H1 (cell line): ENCODE measurements around the gene C19orf12. TPM values are rescaled to one million over a fixed set of nuclear protein-coding genes. Genes with fewer than 3 reads are reported as not detected.

ENCODE experiments used
- CTCF ChIA-PET: fragments of 300-600 bp; sonication (Branson Sonifier 250); formaldehyde crosslinking; loops from one replicate; lab custom pipeline; 2021; ENCODE audit not compliant: partially characterized antibody; lab: Charles Lee
- POLR2A ChIA-PET: fragments of 300-600 bp; sonication (Branson Sonifier 250); formaldehyde crosslinking; loops from one replicate; lab custom pipeline; 2021; ENCODE audit warnings: inconsistent platforms; ENCODE audit not compliant: partially characterized antibody; lab: Charles Lee
- DNase-seq, 2 experiments: peaks; one replicate each; pipeline versions ENCODE4 v3.0.0 to v3.0.0-alpha.2; 2010 to 2022; ENCODE audit warnings: low spot score in 2 of 2, low read depth in 1 of 2, mixed read lengths in 1 of 2
- FAIRE-seq: peaks from 2 replicates; lab custom pipeline; 2011; peaks lifted over from hg19 to GRCh38; lab: Jason Lieb, UNC
- H2AFZ ChIP-seq: 2 replicates; pipeline ENCODE4 v1.8.1; 2012; ENCODE audit warnings: low read length, inconsistent platforms
- H2AK5ac ChIP-seq: 2 replicates; pipeline ENCODE4 v1.6.1; 2013; ENCODE audit warnings: low read depth, low read length
- H2BK120ac ChIP-seq: replicated peaks from 2 replicates; pipeline ENCODE3; 2013; ENCODE audit warnings: low read depth, low read length, inconsistent platforms
- H2BK12ac ChIP-seq: 2 replicates; pipeline ENCODE4 v1.6.1; 2013; ENCODE audit warnings: low read depth, low read length
- H2BK15ac ChIP-seq: 2 replicates; pipeline ENCODE4 v1.6.1; 2013; ENCODE audit warnings: low read length
- H2BK20ac ChIP-seq: 2 replicates; pipeline ENCODE4 v1.6.1; 2013; ENCODE audit warnings: low read length
- H2BK5ac ChIP-seq: 2 replicates; pipeline ENCODE4 v1.6.1; 2013; ENCODE audit warnings: low read depth, low read length
- H3K14ac ChIP-seq: 2 replicates; pipeline ENCODE4 v1.6.1; 2013; ENCODE audit warnings: inconsistent platforms; ENCODE audit not compliant: insufficient read length
- H3K18ac ChIP-seq: 2 replicates; pipeline ENCODE4 v1.6.1; 2013; ENCODE audit warnings: low read length; ENCODE audit errors: extremely low read depth
- H3K23ac ChIP-seq: 2 replicates; pipeline ENCODE4 v1.6.1; 2013; ENCODE audit warnings: inconsistent platforms; ENCODE audit not compliant: insufficient read length
- H3K23me2 ChIP-seq: 2 replicates; pipeline ENCODE4 v1.6.1; 2013; ENCODE audit warnings: low read depth, low read length
- H3K27ac ChIP-seq: 2 replicates; pipeline ENCODE4 v1.6.1; 2011; ENCODE audit warnings: low read depth, low read length, inconsistent platforms
- H3K27me3 ChIP-seq, 4 experiments: replicated peaks in 1 of 4; 1 replicate in 1 of 4; 2 replicates in 3 of 4; pipeline versions ENCODE4 v1.6.1 to v1.8.1; 2011 to 2013; ENCODE audit warnings: low read length in 3 of 4, mild to moderate bottlenecking in 3 of 4, inconsistent platforms in 2 of 4, mixed read lengths in 2 of 4, moderate library complexity in 1 of 4; ENCODE audit not compliant: control insufficient read depth in 3 of 4, insufficient read depth in 3 of 4; ENCODE audit errors: extremely low read depth in 1 of 4
- H3K36me3 ChIP-seq, 4 experiments: 2 replicates each; pipeline versions ENCODE4 v1.6.1 to v1.8.1; 2011 to 2013; ENCODE audit warnings: mild to moderate bottlenecking in 4 of 4, low read length in 3 of 4, moderate library complexity in 2 of 4, control low read depth in 1 of 4, inconsistent platforms in 1 of 4; ENCODE audit not compliant: insufficient read depth in 4 of 4, control insufficient read depth in 2 of 4
- H3K4ac ChIP-seq: replicated peaks from 2 replicates; pipeline ENCODE3; 2013; ENCODE audit warnings: low read length, low read depth, mixed read lengths, inconsistent platforms; ENCODE audit not compliant: insufficient read length
- H3K4me1 ChIP-seq, 4 experiments: replicated peaks in 1 of 4; 1 replicate in 1 of 4; 2 replicates in 3 of 4; pipeline versions ENCODE4 v1.6.1 to v1.8.1; 2011 to 2013; ENCODE audit warnings: low read length in 3 of 4, inconsistent platforms in 2 of 4, mixed read lengths in 1 of 4; ENCODE audit not compliant: insufficient read depth in 4 of 4, control insufficient read depth in 3 of 4
- H3K4me2 ChIP-seq, 2 experiments: 2 replicates each; pipeline versions ENCODE4 v1.6.1 to v1.8.1; 2011 to 2013; ENCODE audit warnings: low read depth in 2 of 2, low read length in 2 of 2, control low read depth in 1 of 2, inconsistent platforms in 1 of 2, mild to moderate bottlenecking in 1 of 2; ENCODE audit not compliant: insufficient read depth in 1 of 2
- H3K4me3 ChIP-seq, 4 experiments: fragments of 200-600, 300-600 bp in 1 of 4; sonication (generic), shearing (Covaris generic), sonication (Bioruptor Twin) in 1 of 4; 2 replicates each; pipeline versions ENCODE4 v1.5.1 to v1.8.1; 2011 to 2016; ENCODE audit warnings: low read length in 4 of 4, low read depth in 3 of 4, control low read depth in 2 of 4, inconsistent platforms in 2 of 4, mild to moderate bottlenecking in 2 of 4, mixed read lengths in 1 of 4, moderate library complexity in 1 of 4; ENCODE audit not compliant: insufficient read depth in 2 of 4; ENCODE audit errors: extremely low read depth in 1 of 4
- H3K56ac ChIP-seq: replicated peaks from 2 replicates; pipeline ENCODE3; 2013; ENCODE audit warnings: low read depth, mild to moderate bottlenecking, mixed read lengths, low read length, inconsistent platforms; ENCODE audit not compliant: insufficient read length
- H3K79me1 ChIP-seq: 2 replicates; pipeline ENCODE4 v1.6.1; 2013; ENCODE audit warnings: low read depth, low read length, control low read depth
- H3K79me2 ChIP-seq, 2 experiments: 2 replicates each; pipeline versions ENCODE4 v1.6.1 to v1.8.1; 2012 to 2013; ENCODE audit warnings: low read length in 2 of 2, mild to moderate bottlenecking in 2 of 2, inconsistent platforms in 1 of 2; ENCODE audit not compliant: insufficient read depth in 2 of 2, control insufficient read depth in 1 of 2
- H3K9ac ChIP-seq, 4 experiments: replicated peaks in 1 of 4; 1 replicate in 1 of 4; 2 replicates in 3 of 4; pipeline versions ENCODE4 v1.6.1 to v1.8.1; 2011 to 2013; ENCODE audit warnings: low read depth in 3 of 4, low read length in 3 of 4, control low read depth in 2 of 4, mild to moderate bottlenecking in 2 of 4, moderate library complexity in 2 of 4, inconsistent platforms in 1 of 4; ENCODE audit errors: extremely low read depth in 1 of 4
- H3K9me3 ChIP-seq, 2 experiments: 2 replicates each; pipeline versions ENCODE4 v1.6.1 to v1.8.1; 2012 to 2013; ENCODE audit warnings: mild to moderate bottlenecking in 2 of 2, moderate library complexity in 2 of 2, control low read depth in 1 of 2, inconsistent platforms in 1 of 2, low read depth in 1 of 2, low read length in 1 of 2, mixed read lengths in 1 of 2; ENCODE audit not compliant: insufficient read depth in 2 of 2
- H4K20me1 ChIP-seq, 2 experiments: replicated peaks in 1 of 2; 2 replicates each; pipeline versions ENCODE3 to v1.8.1; 2011 to 2013; ENCODE audit warnings: inconsistent platforms in 2 of 2, low read length in 2 of 2, mild to moderate bottlenecking in 1 of 2; ENCODE audit not compliant: insufficient read depth in 2 of 2, control insufficient read depth in 1 of 2
- H4K5ac ChIP-seq: 2 replicates; pipeline ENCODE4 v1.6.1; 2013; ENCODE audit warnings: low read length, low read depth, mixed read lengths, inconsistent platforms; ENCODE audit not compliant: insufficient read length
- H4K8ac ChIP-seq: 2 replicates; pipeline ENCODE4 v1.8.0; 2013; ENCODE audit warnings: mild to moderate bottlenecking, moderate library complexity, low read length, inconsistent platforms; ENCODE audit not compliant: insufficient read depth; ENCODE audit errors: extremely low read depth
- H4K91ac ChIP-seq: replicated peaks from 2 replicates; pipeline ENCODE3; 2013; ENCODE audit warnings: low read length, mixed read lengths, inconsistent platforms; ENCODE audit not compliant: insufficient read length
- CHD1 ChIP-seq: IDR thresholded peaks from 2 replicates; pipeline ENCODE4 v1.6.1; 2012; ENCODE audit warnings: low read depth, low read length, improper control_type of control experiment
- E2F6 ChIP-seq: IDR thresholded peaks from 2 replicates; pipeline ENCODE4 v1.6.1; 2012; ENCODE audit warnings: inconsistent platforms
- EZH2 ChIP-seq: fragments of 200-600 bp; sonication (generic); IDR thresholded peaks from 2 replicates; pipeline ENCODE4 v1.7.1; 2012; ENCODE audit warnings: low read depth, mild to moderate bottlenecking, moderate library complexity, low read length, inconsistent platforms; ENCODE audit not compliant: severe bottlenecking
- MAFK ChIP-seq: IDR thresholded peaks from 2 replicates; pipeline ENCODE4 v1.6.1; 2012; ENCODE audit warnings: low read depth, mild to moderate bottlenecking, improper control_type of control experiment, low read length
- RBBP5 ChIP-seq: IDR thresholded peaks from 2 replicates; pipeline ENCODE4 v1.7.1; 2012; ENCODE audit warnings: low read depth, mild to moderate bottlenecking, inconsistent platforms, low read length, moderate library complexity, borderline replicate concordance
- WGBS, 2 experiments: shearing (Covaris generic) in 1 of 2; methylation state at CpG; one replicate each; pipeline versions ENCODE4 v1.1.6 to v1.1.7; 2013 to 2015; ENCODE audit warnings: low lambda C conversion rate in 2 of 2, mixed read lengths in 2 of 2, inconsistent platforms in 1 of 2, low coverage in 1 of 2, missing lambda C conversion rate in 1 of 2; ENCODE audit not compliant: insufficient replicate concordance in 2 of 2, insufficient coverage in 1 of 2, insufficient read length in 1 of 2; ENCODE audit errors: extremely low coverage in 1 of 2, missing lambda C conversion rate in 1 of 2; 5-methylcytosine and 5-hydroxymethylcytosine counted together
- polyA plus RNA-seq, 7 experiments: library from polyadenylated mRNA; depleted of rRNA in 3 of 7; stranded (reverse) in 5 of 7; unstranded in 2 of 7; fragments of >200 nt in 5 of 7; fragments of 200-250 nt in 2 of 7; gene quantifications; 1 replicate in 5 of 7; 2 replicates in 1 of 7; 4 replicates in 1 of 7; pipeline versions ENCODE4 v1.2.1 to v1.2.3, GENCODE V29; 2011 to 2013; ENCODE audit warnings: missing spikeins in 2 of 7, mixed read lengths in 2 of 7
- total RNA-seq: library from RNA; stranded (reverse); fragmentation: NEBNext Ultra II Directional; extraction: Animal tissue kit (Norgen Biotek cat#: 25700); gene quantifications from 2 replicates; pipeline ENCODE4 v1.2.1, GENCODE V29; 2021

C19orf12 gene
- total and polyA plus RNA-seq, 2 of the 8 experiments (the other 6 are each of a cell fraction or from before 2014, with no cell fraction given), result 10.7 to 11.9 TPM

- no peak overlapping the region for H3K23ac ChIP-seq
- H3K4me2 ChIP-seq, result no peak overlapping the region
- H2BK120ac ChIP-seq, result no peak overlapping the region
- H2AK5ac ChIP-seq, result no peak overlapping the region
- H2BK20ac ChIP-seq, result no peak overlapping the region
- DNase-seq (no peak), FAIRE-seq (no peak)
- no peaks in the 10 kb centered on the region for H3K27me3 ChIP-seq
- H2BK15ac ChIP-seq, result no peak overlapping the region
- H2BK5ac ChIP-seq, result no peak overlapping the region
- no peak overlapping the region for H3K4me3 ChIP-seq
- no peak overlapping the region for H3K4ac ChIP-seq
- H4K91ac ChIP-seq, result no peak overlapping the region
- no peaks in the 10 kb centered on the region for H4K20me1 ChIP-seq
- ChIA-PET POLR2A (no interaction called here), CTCF (interaction anchor here (0.7 kb wide), 1 partner anchor 1410 kb away, joined by 3 read pairs; no protein-coding TSS in a partner anchor)
- H2AFZ ChIP-seq, result no peak overlapping the region
- H3K23me2 ChIP-seq, result no peaks in the 10 kb centered on the region
- H3K79me2 ChIP-seq, result no peaks in the 10 kb centered on the region
- H3K9me3 ChIP-seq, result 0 out of 4 replicates have a peak, but pooled peaks cover 0 to 7% of the 10 kb centered on the region in 2 experiments
- H2BK12ac ChIP-seq, result no peak overlapping the region
- H3K36me3 ChIP-seq, result no peaks in the 10 kb centered on the region
- no peak for TF ChIP-seq RBBP5
- no peak for TF ChIP-seq EZH2
- TF ChIP-seq CHD1, result no peak
- no peak for TF ChIP-seq E2F6
- no peak for TF ChIP-seq MAFK
- 80% methylated on average over 5 of the region's 5 CpGs; no CpG with 5 or more reads in 1 of the 2 experiments for WGBS, 2 experiments
- no peaks in the 10 kb centered on the region for H3K4me1 ChIP-seq
- no peak overlapping the region for H4K5ac ChIP-seq
- no peak overlapping the region for H3K14ac ChIP-seq
- H3K9ac ChIP-seq, result no peak overlapping the region
- H3K79me1 ChIP-seq, result no peaks in the 10 kb centered on the region
- H3K56ac ChIP-seq, result no peak overlapping the region
- H4K8ac ChIP-seq, result no peak overlapping the region
- H3K27ac ChIP-seq, result no peak overlapping the region
- H3K18ac ChIP-seq, result no peak overlapping the region
Measured at GRCh38 chr19:29653398-29653797, 61.7 kb downstream of the C19orf12 start.
